GM12892 (cell line): ENCODE measurements around the gene MFSD1.

Experiments used
- POLR2A ChIP-seq: IDR thresholded peaks from 2 replicates; pipeline ENCODE4 v1.6.1; 2011; ENCODE audit warnings: low read depth, low read length, control low read depth
- POLR2AphosphoS5 ChIP-seq: IDR thresholded peaks from 2 replicates; pipeline ENCODE4 v1.6.1; 2011; ENCODE audit warnings: low read depth, low read length, control low read depth
- TAF1 ChIP-seq: IDR thresholded peaks from 2 replicates; pipeline ENCODE4 v1.6.1; 2011; ENCODE audit warnings: low read depth, mild to moderate bottlenecking, control low read depth, low read length, borderline replicate concordance

GRCh38 chr3:158794206-158794605 lies 7.6 kb upstream of the MFSD1 start:
- TF ChIP-seq POLR2AphosphoS5 (no peak), POLR2A (no peak), TAF1 (no peak)
